Posterior cingulate gyrus (tissue), 11 donors: Measurements from ENCODE around the gene ERCC8.
"Not testable (repeated sequence)": the region's sequence is repeated elsewhere in the genome, so short reads cannot be mapped to it uniquely, and the experiment has no call there.

Source experiments
- DNase-seq, 10 donors: peaks; one replicate each; pipeline versions ENCODE4 v3.0.0 to v3.0.0-alpha.2; 2020 to 2021; ENCODE audit warnings: mixed read lengths in 3 of 10
- intact Hi-C: fragments of 100-400 bp; cut with DNase I; formaldehyde crosslinking; loops from one replicate; pipeline ENCODE4 v1.15.1; 2023

Gene ERCC8, protein sequence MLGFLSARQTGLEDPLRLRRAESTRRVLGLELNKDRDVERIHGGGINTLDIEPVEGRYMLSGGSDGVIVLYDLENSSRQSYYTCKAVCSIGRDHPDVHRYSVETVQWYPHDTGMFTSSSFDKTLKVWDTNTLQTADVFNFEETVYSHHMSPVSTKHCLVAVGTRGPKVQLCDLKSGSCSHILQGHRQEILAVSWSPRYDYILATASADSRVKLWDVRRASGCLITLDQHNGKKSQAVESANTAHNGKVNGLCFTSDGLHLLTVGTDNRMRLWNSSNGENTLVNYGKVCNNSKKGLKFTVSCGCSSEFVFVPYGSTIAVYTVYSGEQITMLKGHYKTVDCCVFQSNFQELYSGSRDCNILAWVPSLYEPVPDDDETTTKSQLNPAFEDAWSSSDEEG

DNA sequence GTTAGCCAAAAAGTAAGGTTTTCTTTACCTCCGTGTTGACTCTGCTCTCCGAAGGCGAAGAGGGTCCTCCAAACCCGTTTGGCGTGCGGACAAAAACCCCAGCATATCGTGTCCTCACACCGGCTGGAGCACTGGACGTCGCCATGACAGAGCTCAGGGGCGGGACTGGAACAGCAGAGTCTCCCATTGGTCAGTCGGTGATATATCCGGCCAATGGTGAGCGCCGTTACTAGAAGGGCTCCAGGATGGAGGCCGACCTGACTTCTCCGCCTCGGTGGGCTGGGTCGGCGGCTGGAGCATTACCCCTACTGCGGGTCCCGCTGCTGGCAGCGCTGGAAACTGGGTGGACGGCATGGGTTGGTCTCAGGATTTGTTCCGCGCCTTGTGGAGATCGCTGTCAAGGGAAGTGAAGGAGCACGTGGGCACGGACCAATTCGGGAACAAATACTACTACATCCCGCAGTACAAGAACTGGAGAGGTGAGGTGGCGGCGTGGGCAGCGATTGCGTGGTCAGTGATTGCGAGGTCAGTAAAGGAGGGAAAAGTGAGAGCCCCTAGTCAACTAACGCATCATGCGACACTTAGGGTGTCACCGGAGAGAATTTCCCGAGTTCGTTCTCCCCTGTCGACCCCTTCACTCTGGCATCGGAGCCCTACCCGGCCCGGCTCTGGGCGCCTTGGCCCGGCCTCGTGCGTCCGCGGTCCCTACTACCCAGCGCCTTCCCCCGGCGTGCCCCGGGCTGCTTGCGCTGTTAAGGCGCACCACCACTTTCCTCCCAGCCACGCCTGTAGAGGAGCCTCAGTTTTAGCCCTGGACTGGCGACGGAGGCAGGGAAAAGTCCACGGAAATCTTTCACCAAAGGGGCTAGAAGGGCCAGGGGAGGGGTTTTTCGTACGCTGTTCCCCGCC lies at the start of gene ERCC8, which contains the start of gene NDUFAF2:
Gene ERCC8 (minus strand): TSS at position 167 of the 909 bp plus-strand sequence. CDS start 62 bp downstream, at position 105.
Gene NDUFAF2 (plus strand): TSS at position 302 of the 909 bp plus-strand sequence. CDS start 51 bp downstream, at position 353.
- peak; percentile 85 to 99 (median 93) for DNase-seq
- intact Hi-C loops: loop anchor here (10.0 kb wide), 1 partner anchor 220 kb away; the partner anchor contains the start of gene SMIM15

DNA sequence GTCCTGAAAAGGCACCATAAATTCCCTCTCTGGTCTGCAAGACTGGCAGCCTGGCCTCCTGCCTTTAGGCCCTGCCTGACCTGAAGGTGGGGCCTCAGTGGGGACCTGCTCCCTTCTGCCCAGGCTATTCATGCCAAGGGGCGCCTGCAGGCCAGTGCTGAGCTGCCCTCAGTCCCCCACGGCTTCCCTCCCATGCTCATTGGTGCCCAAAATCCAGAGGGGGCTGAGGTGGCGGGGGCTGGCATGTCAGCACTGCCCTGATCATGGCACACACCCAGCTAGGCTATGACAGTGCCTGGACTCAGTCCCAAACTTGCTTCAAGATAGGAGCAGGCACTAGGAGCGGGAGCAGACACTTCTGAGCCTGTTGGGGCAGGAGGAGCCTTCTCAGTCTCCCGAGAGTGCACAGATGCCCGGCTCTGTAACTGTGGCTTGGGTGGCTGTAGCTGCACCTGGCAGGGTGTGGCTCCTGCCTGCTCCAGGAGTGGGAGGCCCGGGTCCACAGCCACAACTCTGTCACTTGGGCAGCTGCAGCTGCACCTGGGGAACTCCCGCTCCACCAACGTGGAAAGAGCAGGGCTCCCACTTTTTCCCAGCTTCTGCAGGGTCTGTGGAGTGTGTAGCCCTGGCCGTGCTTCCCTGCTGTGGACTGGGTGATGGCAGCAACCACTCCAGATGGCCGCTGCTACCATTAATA lies 49.2 kb upstream of the ERCC8 start:
- peak in 1 of 10 donors; percentile 52 for DNase-seq
- intact Hi-C loops: no loop called here

DNA sequence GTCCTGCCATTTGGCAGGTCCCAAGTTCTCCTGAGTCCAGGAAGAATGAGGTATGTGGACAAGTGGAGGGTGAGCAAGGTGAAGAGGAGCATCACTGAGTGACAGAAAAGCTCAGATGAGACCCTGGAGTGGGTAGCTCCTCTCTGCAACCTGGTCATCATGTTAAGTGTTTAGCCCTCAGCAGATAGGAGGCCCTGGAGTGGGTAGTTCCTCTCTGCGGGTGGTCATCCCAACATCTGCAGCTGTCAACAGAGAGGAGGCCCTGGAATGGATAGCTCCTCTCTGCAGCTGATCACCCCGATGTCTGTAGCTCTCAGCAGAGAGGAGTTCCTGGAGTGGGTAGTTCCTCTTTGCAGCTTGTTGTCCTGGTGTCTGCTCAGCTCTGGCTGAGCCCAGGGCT lies 48.6 kb upstream of the ERCC8 start:
- no peak for DNase-seq
- intact Hi-C loops: no loop called here

DNA sequence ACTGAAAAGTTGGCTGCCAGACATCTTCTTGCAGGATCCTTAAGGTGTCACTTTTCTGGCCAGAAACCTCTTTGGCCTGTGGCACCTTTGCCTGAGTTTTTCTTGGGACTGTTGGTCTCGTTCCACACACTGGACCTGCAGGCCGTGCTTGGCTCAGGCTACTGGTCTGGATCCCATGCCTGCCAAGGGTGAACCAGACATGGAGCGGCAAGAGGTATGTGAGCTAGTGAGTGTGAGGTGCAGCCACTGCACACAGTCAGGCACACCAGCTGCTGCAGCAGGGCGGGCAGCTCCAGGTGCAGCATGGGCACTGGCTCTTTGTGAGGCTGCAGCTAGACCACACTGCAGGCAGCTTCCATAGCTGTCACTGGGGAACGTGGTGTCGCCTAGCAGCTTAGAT lies 48.0 kb upstream of the ERCC8 start:
- intact Hi-C loops: no loop called here

DNA sequence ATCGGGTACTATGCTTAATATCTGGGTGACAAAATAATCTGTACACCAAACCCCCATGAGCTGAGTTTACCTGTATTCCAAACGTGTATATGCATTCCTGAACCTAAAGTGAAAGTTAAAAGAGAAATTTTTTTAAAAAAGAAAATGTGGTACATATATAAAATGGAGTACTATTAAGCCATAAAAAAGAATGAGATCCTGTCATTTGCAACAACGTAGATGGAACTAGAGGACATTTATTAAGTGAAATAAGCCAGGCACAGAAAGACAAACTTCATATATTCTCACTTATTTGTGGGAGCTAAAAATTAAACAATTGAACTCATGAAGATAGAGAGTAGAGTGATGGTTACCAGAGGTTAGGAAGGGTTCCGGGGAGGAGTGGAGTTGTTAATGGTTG lies 44.9 kb upstream of the ERCC8 start:
- intact Hi-C loops: no loop called here
- no peak for DNase-seq

More for the DNA sequence above, 48.0 kb upstream of the ERCC8 start:
- DNase-seq: peak in 1 of 10 donors; percentile 26

DNA sequence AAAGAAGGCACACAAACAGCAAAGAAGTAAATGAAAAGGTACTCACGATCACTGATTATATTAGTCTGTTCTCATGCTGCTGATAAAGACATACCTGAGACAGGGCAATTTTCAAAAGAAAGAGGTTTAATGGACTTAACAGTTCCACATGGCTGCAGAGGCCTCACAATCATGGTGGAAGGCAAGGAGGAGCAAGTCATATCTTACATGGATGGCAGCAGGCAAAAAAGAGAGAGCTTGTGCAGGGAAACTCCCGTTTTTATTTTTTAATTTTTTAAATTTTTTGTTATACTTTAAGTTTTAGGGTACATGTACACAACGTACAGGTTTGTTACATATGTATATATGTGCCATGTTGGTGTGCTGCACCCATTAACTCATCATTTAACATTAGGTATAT lies 37.3 kb upstream of the ERCC8 start:
- intact Hi-C loops, DNase-seq: not testable (repeated sequence)

DNA sequence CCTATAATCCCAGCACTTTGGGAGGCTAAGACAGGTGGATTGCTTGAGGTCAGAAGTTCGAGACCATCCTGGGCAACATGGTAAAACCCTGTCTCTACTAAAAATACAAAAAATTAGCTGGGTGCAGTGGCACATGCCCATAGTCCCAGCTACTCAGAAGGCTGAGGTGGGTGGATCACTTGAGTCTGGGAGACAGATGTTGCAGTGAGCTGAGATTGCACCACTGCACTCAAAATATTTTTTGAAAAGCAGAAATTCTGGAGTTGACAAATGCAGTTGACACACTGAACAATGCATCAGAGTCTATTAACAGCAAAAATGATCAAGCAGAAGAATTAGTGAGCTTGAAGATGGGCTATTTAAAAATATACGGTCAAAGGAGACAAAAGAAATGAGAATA lies 35.6 kb upstream of the ERCC8 start:
- no peak for DNase-seq
- intact Hi-C loops: no loop called here

DNA sequence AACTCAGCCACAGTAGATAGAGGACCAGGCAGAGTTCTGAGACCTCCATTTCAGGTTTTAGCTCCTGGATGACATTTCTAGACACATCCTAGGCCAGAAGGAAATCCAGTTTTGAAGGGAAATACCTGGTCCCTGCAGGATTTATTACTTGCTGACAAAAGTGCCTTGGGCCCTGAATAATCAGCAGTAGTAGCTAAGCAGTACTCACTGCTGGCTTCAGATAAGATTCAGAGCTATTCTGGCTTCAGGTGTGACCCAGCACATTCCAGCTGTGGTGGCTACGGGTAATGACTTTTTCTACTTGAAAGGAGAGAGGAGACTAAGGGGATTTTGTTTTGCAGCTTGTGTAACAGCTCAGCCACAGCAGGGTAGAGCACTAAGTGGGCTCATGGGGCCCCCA lies 34.1 kb upstream of the ERCC8 start:
- intact Hi-C loops: no loop called here
- no peak for DNase-seq

DNA sequence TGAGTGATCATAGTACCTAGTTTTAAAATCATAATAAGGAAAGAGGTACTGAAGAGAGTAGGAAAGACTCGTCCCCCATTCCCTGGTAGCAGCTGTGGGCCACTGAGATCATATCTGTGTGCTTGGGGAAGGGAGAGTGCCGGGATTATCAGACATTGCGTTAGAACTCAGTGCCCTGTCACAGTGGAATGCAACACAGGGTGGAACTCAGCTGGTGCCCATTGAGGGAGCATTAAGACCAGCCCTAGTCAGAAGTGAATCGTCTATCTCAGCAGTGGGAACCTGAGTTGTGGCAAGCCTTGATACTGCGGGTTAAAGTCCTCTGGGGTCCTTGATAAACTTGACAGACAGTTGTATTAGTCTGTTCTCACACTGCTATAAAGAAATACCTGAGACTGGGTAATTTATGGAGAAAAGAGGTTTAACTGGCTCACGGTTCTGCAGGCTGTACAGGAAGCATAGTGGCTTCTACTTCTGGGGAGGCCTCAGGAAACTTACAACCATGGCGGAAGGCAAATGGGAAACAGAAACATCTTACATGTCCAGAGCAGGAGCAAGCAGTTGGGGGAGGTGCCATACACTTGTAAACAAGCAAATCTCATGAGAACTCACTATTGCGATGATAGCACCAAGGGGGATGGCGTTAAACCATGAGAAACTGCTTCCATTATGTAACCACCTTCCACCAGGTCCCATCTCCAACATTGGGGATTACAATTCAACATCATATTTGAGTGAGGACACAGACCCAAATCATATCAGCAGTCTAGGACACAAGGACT lies 33.3 kb upstream of the ERCC8 start:
- intact Hi-C loops: no loop called here
- no peak for DNase-seq

DNA sequence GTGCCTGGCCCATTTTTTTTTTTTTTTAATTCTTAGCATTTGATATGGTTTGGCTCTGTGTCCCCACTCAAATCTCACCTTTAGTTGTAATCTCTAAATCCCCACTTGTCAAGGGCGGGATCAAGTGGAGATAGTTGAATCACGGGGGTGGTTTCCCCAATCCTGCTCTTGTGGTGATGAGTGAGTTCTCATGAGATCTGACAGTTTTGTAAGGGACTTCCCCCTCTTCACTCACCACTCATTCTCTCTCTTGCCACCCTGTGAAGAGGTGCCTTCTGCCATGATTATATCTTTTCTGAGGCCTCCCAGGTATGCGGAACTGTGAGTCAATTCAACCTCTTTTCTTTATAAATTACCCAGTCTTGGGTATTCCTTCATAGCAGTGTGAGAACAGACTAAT lies 27.4 kb upstream of the ERCC8 start:
- intact Hi-C loops: no loop called here

DNA sequence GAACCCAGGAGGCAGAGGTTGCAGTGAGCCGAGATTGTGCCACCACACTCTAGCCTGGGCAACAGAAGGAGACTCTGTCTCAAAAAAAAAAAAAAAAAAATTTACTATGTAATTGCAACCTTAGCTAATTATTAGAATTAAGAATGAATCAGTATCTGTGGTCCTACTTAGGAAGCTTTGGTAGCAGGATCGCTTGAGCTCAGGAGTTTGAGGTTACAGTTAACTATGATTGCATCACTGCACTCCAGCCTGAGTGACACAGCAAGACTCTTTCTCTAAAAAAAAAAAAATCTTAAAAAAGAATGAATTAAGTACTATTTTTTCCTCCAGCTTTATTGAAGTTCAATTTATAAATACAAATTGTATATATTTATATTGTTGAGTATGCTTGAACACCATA lies 16.8 kb upstream of the ERCC8 start:
- intact Hi-C loops: loop anchor here (10.0 kb wide), 1 partner anchor 863 kb away; no protein-coding TSS in a partner anchor
- DNase-seq: no peak

More for the DNA sequence above, 27.4 kb upstream of the ERCC8 start:
- no peak for DNase-seq

DNA sequence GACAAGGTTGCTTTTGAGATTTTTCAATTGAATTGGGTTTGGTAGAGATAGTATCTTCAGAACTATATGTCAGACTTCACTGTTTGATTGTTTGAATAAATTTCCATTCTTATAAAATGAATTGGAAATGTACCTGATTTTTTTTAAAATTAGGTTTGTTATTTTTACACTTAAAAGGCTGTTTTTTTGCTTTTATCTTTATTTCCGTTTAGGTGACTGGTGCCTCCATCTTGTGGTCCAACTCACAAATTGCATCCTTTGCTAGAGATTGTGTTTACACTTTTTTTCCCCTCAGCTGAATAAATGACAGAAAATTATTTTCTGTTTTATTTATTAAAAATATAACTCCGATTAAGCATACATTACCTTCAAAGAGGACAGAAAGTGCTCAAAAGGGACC lies 15.7 kb upstream of the ERCC8 start:
- intact Hi-C loops: loop anchor here (10.0 kb wide), 1 partner anchor 864 kb away; no protein-coding TSS in a partner anchor
- no peak for DNase-seq

DNA sequence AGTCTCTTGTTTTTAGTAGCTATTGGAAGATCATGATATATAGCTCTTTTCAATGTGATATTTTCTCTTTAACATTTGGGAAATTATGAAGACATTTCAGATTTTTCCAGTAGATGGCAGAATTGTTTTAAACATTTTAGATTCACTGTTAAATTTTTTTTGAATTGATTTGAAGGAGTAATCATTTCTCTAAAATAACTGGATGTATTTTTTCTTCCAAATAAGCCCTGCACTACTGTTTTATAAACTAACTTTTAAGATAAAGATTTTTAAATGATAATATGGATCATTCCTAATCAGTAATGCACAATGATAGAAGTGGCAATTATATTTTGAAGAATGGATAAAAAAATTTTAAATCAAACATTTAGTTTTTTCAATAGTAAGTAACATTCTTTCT lies 14.3 kb upstream of the ERCC8 start:
- intact Hi-C loops: loop anchor here (5.0 kb wide), 1 partner anchor 973 kb away; no protein-coding TSS in a partner anchor
- DNase-seq: no peak

DNA sequence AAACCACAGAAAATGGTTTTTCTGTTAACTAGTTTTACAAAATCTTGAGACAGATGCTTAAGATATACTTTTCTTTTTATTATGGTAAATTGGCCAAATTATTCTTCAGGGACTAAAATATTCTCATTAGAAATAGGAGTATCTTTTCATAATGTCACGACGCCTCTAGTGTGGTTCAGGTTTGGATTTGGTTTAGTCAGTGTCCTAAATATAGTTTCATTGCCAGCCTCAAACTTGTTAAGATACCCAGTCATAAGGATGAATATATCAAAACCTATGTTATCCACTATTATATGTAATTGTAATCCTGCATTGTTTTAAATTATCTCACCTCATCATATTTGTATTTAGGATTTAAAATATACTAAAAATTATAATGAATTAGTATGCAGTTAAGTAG lies 13.8 kb upstream of the ERCC8 start:
- DNase-seq: no peak
- intact Hi-C loops: loop anchor here (5.0 kb wide), 1 partner anchor 974 kb away; no protein-coding TSS in a partner anchor

DNA sequence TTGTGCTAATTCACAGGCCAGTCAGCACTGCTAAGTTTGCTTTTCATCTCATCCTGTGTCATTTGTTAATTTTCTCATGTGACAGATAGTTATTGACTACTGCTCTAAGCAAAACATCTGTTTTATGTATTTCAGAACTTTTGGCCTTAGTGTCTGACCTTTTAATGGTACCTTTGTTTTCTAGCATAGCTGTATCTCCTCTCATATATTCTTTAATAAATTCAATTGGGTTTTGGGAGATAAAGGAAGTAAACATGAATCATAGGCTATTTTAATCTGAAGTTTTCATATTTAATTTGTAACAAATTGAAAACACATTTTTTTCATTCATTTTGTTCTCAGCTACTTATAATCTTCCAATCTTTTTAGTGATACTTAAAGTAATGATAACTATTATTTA lies 13.2 kb upstream of the ERCC8 start:
- intact Hi-C loops: loop anchor here (5.0 kb wide), 1 partner anchor 974 kb away; no protein-coding TSS in a partner anchor
- DNase-seq: no peak

DNA sequence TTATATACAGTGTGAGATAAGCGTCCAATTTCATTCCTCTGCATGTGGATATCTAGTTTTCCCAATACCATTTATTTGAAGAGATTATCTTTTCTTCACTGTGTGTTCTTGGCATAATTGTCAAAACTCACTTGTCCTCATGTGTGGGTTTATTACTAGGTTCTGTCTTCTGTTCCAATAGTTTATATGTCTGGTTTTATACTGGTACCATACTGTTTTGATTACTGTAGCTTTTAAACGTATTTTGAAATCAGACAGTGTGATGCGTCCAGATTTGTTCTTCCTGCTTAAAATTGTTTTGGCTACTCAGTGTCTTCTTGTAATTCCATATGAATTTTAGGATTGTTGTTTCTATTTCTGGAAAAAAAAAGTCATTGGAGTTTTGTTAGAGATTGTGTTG lies 10.4 kb upstream of the ERCC8 start:
- intact Hi-C loops: loop anchor here (5.0 kb wide), 1 partner anchor 977 kb away; no protein-coding TSS in a partner anchor
- no peak for DNase-seq

DNA sequence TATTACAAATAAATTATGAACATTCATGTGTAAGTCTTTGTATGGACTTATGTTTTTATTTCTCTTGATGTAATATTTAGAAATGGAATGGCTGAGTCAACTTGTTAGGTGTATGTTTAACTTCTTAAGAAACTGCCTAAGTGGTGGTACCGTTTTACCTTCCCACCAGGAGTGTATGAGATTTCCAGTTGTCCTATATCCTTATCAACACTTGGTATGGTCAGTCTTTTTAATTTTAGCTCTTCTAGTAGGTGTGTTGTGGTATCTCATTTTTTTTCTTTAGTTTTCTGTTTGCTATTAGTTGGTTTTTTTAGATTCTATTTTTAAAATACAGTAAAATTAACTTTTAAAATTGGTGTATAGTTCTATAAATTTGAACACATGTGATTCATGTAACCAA lies 3.9 kb upstream of the ERCC8 start:
- intact Hi-C loops: loop anchor here (10.0 kb wide), 1 partner anchor 216 kb away; the partner anchor contains the start of gene SMIM15
- no peak for DNase-seq

DNA sequence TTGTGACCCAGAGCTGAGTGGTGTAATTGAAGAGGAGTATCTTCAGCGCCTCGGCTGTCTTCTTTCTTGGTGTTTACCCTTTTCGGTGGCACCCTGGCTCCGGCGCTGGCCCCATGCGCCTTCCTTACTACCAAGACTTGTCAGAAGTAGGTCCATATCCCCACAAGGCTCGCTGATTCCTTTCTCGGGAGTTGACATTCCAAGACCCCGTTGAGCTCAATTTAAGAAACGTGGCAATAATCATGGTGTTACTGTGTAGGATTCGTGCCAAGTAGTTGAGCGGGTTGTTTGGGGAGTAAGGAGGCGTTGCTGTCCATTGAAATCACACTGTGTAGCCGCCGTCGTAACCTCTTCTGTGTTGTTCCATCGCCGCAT lies 930 bp upstream of the ERCC8 start:
- intact Hi-C loops: loop anchor here (10.0 kb wide), 1 partner anchor 219 kb away; the partner anchor contains the start of gene SMIM15
- DNase-seq: peak in 5 of 10 donors; percentile 19 to 87 (median 30)

DNA sequence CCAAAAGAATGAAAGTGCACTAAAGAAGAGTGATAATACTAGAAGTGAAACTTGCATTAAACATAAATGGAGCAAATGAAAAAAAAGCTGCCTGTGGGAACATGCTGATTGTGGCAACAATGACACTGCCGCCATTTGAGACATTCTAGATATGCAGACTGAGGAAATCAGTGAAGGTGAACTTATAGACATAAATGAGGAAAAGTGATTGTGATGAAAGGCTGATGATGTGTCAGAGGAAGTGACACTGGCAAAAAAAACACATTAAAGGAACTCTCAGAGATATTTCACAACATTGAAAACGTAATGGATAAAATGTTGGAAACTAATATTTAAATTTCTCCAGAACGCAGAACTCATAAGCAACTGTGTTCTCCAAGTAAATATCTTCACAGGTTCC lies 1.2 kb downstream of the ERCC8 start:
- intact Hi-C loops: loop anchor here (10.0 kb wide), 1 partner anchor 221 kb away; the partner anchor contains the start of gene SMIM15
- no peak for DNase-seq
